ENCODE measurements around the gene TWF1.

DNA sequence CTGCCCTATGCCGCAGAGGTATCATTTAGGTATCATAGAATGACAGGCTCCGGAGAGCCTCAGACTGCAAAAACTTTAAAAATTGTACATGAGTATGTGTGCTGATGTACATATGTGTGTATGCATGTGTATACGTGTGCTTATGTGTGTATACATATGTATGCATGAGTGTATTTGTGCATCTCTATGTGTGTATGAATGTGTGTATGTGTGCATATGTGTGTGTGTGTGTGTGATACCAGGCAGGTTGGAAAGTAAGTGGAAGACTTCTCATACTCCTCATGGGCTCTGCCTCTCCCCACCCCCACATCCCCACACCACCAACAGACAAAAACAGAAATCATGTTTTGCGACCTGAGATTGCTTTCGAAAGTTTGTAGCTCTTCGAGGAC is 29.1 kb upstream of the TWF1 start:
- TF ChIP-seq, protein P1, sequence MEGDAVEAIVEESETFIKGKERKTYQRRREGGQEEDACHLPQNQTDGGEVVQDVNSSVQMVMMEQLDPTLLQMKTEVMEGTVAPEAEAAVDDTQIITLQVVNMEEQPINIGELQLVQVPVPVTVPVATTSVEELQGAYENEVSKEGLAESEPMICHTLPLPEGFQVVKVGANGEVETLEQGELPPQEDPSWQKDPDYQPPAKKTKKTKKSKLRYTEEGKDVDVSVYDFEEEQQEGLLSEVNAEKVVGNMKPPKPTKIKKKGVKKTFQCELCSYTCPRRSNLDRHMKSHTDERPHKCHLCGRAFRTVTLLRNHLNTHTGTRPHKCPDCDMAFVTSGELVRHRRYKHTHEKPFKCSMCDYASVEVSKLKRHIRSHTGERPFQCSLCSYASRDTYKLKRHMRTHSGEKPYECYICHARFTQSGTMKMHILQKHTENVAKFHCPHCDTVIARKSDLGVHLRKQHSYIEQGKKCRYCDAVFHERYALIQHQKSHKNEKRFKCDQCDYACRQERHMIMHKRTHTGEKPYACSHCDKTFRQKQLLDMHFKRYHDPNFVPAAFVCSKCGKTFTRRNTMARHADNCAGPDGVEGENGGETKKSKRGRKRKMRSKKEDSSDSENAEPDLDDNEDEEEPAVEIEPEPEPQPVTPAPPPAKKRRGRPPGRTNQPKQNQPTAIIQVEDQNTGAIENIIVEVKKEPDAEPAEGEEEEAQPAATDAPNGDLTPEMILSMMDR (IDR thresholded peaks at IDR 0.05; ENCODE audit: insufficient read depth, low read length) = no peak
- TF ChIP-seq, protein P2, sequence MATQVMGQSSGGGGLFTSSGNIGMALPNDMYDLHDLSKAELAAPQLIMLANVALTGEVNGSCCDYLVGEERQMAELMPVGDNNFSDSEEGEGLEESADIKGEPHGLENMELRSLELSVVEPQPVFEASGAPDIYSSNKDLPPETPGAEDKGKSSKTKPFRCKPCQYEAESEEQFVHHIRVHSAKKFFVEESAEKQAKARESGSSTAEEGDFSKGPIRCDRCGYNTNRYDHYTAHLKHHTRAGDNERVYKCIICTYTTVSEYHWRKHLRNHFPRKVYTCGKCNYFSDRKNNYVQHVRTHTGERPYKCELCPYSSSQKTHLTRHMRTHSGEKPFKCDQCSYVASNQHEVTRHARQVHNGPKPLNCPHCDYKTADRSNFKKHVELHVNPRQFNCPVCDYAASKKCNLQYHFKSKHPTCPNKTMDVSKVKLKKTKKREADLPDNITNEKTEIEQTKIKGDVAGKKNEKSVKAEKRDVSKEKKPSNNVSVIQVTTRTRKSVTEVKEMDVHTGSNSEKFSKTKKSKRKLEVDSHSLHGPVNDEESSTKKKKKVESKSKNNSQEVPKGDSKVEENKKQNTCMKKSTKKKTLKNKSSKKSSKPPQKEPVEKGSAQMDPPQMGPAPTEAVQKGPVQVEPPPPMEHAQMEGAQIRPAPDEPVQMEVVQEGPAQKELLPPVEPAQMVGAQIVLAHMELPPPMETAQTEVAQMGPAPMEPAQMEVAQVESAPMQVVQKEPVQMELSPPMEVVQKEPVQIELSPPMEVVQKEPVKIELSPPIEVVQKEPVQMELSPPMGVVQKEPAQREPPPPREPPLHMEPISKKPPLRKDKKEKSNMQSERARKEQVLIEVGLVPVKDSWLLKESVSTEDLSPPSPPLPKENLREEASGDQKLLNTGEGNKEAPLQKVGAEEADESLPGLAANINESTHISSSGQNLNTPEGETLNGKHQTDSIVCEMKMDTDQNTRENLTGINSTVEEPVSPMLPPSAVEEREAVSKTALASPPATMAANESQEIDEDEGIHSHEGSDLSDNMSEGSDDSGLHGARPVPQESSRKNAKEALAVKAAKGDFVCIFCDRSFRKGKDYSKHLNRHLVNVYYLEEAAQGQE (IDR thresholded peaks at IDR 0.05; ENCODE audit: insufficient replicate concordance, low read depth) = no peak
- TF ChIP-seq POLR2AphosphoS5 (IDR thresholded peaks at IDR 0.05; ENCODE audit: low read depth) (no peak), GABPA (IDR thresholded peaks at IDR 0.05; ENCODE audit: low read depth) (no peak)

Measured in HL-60 (cell line).